Suppressor macrophage treated with lipopolysaccharide for 1 hour (primary cell): ENCODE results near the gene STIM1.

Experiments
- DNase-seq, 3 donors: peaks; one replicate each; pipeline ENCODE4 v3.0.0-alpha.2; 2020 to 2022

STIM1 gene

GRCh38 chr11:3954448-3955298, 99.2 kb downstream of the STIM1 start:
- no peak for DNase-seq

- DNase-seq, result no peak
Measured at GRCh38 chr11:3955299-3955665, 99.8 kb downstream of the STIM1 start.

GRCh38 chr11:3956038-3956437, 100.6 kb downstream of the STIM1 start:
- DNase-seq, result no peak

GRCh38 chr11:3956748-3957147, 101.3 kb downstream of the STIM1 start:
- DNase-seq, result no peak

- DNase-seq, result no peak
Measured at GRCh38 chr11:3957437-3957836, 102.0 kb downstream of the STIM1 start.

- DNase-seq, result no peak
Measured at GRCh38 chr11:3958281-3958680, 102.8 kb downstream of the STIM1 start.

- peak in 2 of 3 donors; percentile 19 to 31 for DNase-seq
Measured at GRCh38 chr11:3959015-3959902, 103.8 kb downstream of the STIM1 start.

- no peak for DNase-seq
Measured at GRCh38 chr11:3959903-3960265, 104.4 kb downstream of the STIM1 start.

GRCh38 chr11:3962406-3962840, 107.0 kb downstream of the STIM1 start:
- no peak for DNase-seq

GRCh38 chr11:3964056-3964455, 108.6 kb downstream of the STIM1 start:
- DNase-seq, result no peak

GRCh38 chr11:3964935-3965604, 109.6 kb downstream of the STIM1 start:
- no peak for DNase-seq

- no peak for DNase-seq
Measured at GRCh38 chr11:3967695-3968094, 112.2 kb downstream of the STIM1 start.

- DNase-seq, result no peak
Measured at GRCh38 chr11:3969200-3969599, 113.7 kb downstream of the STIM1 start.

- no peak for DNase-seq
Measured at GRCh38 chr11:3969613-3970012, 114.1 kb downstream of the STIM1 start.

GRCh38 chr11:3970108-3970507, 114.6 kb downstream of the STIM1 start:
- DNase-seq, result no peak

GRCh38 chr11:3971756-3972404, 116.4 kb downstream of the STIM1 start:
- peak in 1 of 3 donors; percentile 11 for DNase-seq

- DNase-seq, result no peak
Measured at GRCh38 chr11:3972431-3972830, 117.0 kb downstream of the STIM1 start.

- no peak for DNase-seq
Measured at GRCh38 chr11:3977078-3977477, 121.6 kb downstream of the STIM1 start.

GRCh38 chr11:3981084-3981633, 125.7 kb downstream of the STIM1 start:
- no peak for DNase-seq

- DNase-seq, result no peak
Measured at GRCh38 chr11:3982431-3982830, 127.0 kb downstream of the STIM1 start.

GRCh38 chr11:3983101-3983500, 127.6 kb downstream of the STIM1 start:
- DNase-seq, result no peak

- DNase-seq, result no peak
Measured at GRCh38 chr11:3984896-3985295, 129.4 kb downstream of the STIM1 start.

GRCh38 chr11:3985631-3986030, 130.2 kb downstream of the STIM1 start:
- DNase-seq, result no peak
